NCI-H2107 (cell line): ENCODE data around the gene CHID1.

Experiments used
- DNase-seq: peaks from one replicate; lab custom pipeline; 2025; lab: John Stamatoyannopoulos, UW

CHID1 gene

DNA sequence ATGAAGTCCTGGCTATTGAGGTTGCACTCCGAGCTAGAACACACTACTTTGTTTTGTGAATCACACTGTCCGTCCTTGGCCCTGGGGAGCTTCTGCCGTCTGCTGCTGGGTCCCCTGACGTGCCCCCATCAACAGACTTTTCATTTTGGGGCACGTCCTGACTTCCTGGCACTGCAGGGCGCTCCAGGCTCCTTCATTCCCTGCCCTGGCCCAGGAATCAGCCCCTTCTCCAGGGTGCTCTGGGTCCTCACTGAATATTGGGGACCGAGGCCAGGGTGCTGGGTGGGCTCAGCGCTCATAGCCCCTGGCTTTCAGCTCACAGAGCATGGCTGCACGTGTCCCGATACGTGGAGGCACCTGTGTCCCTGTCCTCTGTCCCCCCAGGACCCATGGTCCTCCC, 45.7 kb downstream of the CHID1 start:
- DNase-seq = no peak

- DNase-seq = no peak
Observed at GRCh38 chr11:863910-864827, 46.4 kb downstream of the CHID1 start.

DNA sequence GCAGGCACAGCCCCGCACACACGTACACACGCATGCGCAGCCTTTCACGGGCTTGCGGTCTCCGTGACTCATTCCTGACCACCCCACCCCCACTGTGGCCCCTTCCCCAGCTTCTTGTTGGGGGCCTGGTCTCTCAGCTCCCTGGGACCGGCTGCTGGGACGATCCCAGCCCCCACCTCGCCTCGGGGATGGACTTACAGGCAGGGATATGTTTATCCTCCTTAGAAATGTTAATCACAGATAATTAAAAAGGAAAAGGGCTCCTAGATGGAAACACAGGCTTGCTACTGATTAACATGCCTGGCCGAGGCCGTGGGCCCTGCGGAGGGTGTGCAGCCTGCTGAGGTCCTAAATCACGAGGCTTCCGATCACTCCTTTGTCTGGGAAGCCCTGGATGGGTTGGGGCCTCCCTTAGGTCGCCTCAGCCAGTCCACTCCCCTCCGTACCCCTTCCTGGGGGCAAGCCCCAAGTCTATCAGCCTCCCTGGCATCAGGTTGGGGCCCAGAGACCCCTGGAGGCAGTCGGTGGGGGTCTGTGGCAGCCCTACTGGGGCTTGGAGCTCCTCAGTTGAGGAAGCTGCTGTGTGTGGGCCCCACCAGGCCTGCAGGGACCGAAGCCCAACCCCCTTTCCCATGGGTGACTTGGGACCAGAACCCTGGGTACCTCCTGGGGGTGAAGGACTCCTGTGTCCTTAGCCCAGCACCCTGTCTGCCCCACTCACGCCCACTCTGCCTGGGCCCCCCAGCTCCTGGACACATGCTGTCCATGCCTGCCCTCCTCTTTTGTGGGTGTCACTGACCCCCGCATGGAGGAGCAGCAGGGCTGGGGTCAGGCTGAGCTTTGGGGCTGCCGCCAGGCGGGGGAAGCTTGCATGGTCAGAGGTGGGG, 47.3 kb downstream of the CHID1 start:
- no peak for DNase-seq

GRCh38 chr11:862696-863022, 48.0 kb downstream of the CHID1 start:
- no peak for DNase-seq

DNA sequence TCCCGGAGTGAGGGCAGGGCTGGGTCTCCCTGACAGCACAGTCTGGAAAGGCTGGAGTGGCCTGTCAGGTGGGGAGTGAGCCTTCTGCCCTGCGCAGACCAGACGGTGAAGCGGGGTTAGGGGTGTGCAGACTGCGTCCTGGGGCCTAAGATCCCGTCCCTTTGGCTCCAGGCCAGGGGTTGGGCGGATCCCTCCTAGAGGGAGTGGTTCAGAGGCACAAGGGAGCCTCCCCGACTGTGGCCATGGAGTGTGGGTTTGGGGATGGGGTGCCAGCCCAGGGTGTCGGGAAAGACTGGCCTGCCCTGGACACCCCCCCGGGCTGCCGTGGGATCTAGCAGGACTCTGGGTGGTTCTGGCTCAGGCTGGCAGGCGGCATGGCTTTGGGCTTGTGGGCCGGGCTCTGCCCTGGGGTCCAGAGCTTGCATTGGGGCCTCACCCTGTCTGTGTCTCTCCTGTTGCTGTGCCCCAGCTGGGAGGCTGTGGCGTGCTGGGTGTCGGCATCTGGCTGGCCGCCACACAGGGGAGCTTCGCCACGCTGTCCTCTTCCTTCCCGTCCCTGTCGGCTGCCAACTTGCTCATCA, 48.4 kb downstream of the CHID1 start:
- DNase-seq = no peak

DNA sequence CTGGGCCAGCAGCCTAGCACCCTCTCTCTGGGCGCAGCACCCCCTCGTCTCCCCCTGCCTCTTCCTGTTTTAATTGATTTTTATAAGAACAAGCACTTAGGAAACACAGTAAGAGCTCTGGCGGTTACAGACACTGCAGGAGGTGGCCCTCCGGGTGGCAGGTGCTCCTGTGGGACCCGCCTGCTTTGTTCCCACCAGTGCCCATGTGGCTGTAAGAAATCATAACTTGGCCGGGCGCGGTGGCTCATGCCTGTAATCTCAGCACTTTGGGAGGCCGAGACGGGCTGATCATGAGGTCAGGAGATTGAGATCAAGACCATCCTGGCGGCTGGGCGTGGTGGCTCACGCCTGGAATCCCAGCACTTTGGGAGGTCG, 49.5 kb downstream of the CHID1 start:
- peak; percentile 80 for DNase-seq

DNA sequence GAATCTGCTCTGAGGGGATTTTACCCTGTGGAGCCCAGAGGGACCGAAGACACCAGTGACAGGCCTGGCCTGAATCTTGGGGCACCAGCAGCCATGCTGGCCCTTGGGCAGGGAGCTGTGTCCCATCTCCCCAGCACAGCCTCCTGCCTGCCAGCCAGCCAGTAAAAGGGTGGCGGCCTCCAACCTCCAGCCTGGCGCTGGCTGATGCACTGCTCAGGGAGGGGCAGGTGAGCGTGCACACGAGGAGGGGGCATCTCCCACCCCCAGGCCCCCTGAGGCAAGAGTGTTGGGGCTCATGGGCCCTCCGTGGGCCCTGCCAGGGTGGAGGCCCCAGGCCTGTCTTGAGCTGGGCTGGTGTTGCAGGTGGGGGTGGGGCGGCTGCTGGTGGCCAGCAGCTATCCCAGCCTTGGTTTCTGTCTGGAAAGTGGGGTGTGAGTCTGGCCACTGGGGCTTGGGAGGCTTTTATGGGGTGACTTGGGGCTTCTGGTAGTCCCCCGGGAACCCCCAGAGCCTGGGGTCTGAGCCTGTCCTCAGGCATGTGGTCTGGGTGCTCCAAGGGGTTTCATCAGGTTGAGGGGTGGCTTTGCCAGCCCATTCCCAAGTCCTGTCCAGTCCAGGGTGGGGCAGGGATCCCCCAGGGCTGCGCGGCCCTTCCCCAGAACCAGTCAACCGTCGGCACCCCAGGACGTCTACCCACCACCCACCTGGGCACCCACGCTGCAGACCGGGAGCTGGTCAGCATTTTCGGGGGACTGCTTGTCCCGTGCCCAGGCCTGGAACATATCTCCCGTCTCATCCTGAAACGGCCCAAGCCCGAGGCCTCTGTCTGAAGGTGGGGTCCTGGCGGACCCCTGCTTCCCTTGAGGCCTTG, 50.1 kb downstream of the CHID1 start:
- no peak for DNase-seq

- DNase-seq = peak; percentile 73
Observed at GRCh38 chr11:859394-860131, 51.0 kb downstream of the CHID1 start.

DNA sequence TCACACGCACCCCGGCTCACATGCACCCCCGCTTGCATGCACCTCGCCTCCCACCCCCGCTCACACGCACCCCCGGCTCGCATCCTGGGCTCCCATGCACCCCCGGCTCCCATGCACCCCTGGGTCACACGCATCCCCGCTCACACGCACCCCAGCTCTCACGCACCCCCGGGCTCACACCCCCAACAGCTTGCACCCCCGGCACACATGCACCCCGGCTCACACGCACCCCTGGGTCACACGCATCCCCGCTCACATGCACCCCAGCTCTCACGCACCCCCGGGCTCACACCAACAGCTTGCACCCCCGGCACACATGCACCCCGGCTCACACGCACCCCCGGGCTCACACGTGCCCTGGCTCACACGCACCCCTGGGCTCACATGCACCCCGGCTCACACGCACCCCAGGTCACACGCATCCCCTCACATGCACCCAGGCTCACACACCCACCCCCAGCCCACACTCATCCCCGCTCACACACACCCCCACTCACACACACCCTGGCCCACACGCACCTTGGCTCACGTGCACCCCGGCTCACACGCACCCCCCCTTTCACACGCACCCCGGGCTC, 51.8 kb downstream of the CHID1 start:
- DNase-seq = no peak

DNA sequence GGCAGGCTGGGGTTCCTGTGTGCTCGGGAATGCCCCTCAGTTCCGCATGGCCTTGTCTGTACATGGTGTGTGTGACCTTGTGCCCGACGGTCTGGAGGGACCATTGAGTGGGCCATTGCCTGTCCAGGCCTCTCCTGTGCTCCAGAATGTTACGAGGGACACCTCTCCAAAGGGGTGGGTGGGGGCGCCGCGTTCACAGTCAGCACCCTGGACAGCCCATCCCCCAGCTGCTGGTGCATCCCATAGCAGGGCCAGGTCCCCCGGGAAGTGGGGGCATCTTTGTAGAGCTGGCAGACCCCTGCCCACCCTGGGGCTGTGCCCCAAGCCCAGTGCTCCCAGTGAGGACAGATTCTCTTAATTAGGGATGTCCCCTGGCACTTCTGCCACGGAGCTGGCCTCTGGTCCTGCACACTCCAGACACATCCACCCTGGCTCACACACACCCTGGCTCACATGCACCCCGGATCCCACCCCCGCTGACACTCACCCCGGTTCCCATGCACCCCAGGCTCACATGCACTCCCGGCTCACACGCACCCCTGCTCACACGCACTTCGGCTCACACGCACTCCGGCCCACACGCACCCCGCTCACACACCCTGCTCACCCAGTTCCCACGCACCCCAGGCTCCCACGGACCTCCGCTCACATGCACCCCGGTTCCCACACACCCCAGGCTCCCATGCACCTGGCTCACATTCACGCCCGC, 52.4 kb downstream of the CHID1 start:
- no peak for DNase-seq

DNA sequence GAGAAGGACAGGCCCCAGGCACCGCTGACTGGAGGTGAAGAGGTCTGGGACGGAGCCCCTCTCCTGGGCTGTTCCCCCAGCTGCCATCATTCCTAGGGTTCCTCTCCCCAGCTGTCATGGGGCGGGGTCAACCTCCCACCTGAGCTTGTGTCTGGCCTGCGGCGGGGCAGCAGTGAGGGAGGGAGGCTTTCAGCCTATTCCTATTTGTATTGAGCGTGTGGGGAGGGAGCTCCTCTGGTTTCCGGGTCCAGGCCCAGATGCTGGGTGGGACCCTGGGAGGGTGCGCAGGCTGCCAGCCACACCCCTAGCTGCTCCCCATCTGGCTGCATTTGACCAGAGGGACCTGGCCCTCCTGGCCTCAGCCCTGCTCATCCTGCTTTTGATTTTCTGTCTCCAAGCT, 54.2 kb downstream of the CHID1 start:
- DNase-seq = no peak

GRCh38 chr11:855796-856195, 54.8 kb downstream of the CHID1 start:
- DNase-seq = no peak

GRCh38 chr11:855330-855674, 55.3 kb downstream of the CHID1 start:
- no peak for DNase-seq

- DNase-seq = no peak
Observed at GRCh38 chr11:854601-855329, 55.8 kb downstream of the CHID1 start.

DNA sequence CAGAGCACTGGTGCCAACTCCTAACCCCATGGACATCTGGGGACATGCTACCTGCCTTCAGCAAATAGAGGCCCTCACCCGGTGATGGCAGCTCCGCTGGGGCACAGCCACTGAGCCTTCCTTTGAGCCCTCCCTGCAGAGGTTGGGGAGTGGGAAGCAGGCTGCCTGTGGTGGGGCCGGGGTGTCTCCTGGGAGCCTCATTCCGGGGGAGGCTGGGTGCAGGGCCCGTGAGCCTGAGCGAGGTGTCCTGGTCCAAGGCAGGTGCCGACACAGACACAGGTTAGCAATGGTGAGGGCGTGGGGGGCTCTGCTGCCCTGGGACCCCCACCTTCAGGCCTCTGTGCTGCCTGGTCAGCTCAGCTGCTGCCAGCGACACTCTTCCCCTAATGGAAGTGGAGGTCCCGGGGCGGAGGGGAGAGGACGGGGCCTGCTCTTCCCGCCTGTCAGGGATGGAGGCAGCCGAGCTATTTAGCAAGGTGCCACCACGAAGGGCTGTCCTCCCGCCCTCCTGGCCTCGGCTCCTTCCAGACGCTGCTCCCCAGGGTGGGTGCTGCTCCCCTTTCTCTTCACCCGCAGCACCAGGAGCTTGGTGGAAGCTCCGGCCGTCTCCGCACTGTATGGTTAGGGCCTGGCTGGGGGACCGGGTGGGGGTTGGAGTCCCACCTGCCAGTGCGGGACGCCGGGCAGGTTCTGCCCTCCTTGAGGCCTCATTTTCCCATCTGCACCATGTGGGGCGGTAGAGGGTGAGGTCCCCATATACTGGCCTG, 56.7 kb downstream of the CHID1 start:
- no peak for DNase-seq

DNA sequence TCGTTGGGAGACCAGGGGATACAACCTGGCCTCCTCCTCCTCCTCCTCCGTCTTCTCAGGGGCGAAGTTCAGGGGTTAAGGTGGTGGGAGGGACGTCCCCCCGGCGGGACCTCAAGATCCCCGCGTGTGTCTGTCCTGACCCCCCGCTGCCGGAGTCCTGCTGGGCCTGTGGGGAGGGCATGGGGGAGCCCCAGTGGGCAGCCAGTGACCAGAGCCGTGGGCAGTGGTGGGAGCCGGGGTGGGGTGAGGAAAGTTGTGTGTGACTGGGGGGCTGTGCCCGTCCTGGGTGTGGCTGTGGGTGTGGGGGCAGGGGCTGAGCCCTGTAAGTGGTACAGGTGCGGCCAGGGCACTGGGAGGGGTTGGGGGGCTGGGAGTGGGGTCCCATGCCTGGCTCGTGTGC, 57.8 kb downstream of the CHID1 start:
- no peak for DNase-seq

- DNase-seq = no peak
Observed at GRCh38 chr11:850775-851763, 59.5 kb downstream of the CHID1 start.
